GM23338 (cell line): Measurements from ENCODE around the gene AFF1.

Experiments
- CREB1 ChIP-seq: fragments of 250-450 bp; sonication (Bioruptor Pico); IDR thresholded peaks from 2 replicates; pipeline ENCODE4 v1.5.0; 2020; ENCODE audit warnings: low read depth, mild to moderate bottlenecking, moderate library complexity
- CTCF ChIP-seq, 2 experiments: fragments of 200-600 bp in 1 of 2; sonication (generic) in 1 of 2; conservative IDR thresholded peaks; 2 replicates each; pipeline versions ENCODE4 v1.5.1 to v1.6.1; 2016 to 2017; ENCODE audit warnings: antibody characterized with exemption in 2 of 2, low read depth in 2 of 2, mild to moderate bottlenecking in 2 of 2, moderate library complexity in 1 of 2
- ETS1 ChIP-seq: IDR thresholded peaks from 2 replicates; pipeline ENCODE4 v1.6.1; 2016; ENCODE audit warnings: antibody characterized with exemption
- EZH2 ChIP-seq: fragments of 200-600 bp; sonication (generic); IDR thresholded peaks from one replicate; pipeline ENCODE4 v1.8.0; 2017; ENCODE audit warnings: antibody characterized with exemption, mild to moderate bottlenecking, low read depth; ENCODE audit not compliant: unreplicated experiment
- EZH2phosphoT487 ChIP-seq: fragments of 200-600 bp; sonication (generic); IDR thresholded peaks from one replicate; pipeline ENCODE4 v1.8.1; 2018; ENCODE audit warnings: antibody characterized with exemption; ENCODE audit not compliant: unreplicated experiment
- JUNB ChIP-seq: IDR thresholded peaks from one replicate; pipeline ENCODE4 v1.6.1; 2016; ENCODE audit warnings: antibody characterized with exemption; ENCODE audit not compliant: unreplicated experiment
- NANOG ChIP-seq: IDR thresholded peaks from 2 replicates; pipeline ENCODE4 v1.6.1; 2016; ENCODE audit warnings: antibody characterized with exemption, borderline replicate concordance
- POLR2AphosphoS5 ChIP-seq: IDR thresholded peaks from 2 replicates; pipeline ENCODE4 v1.6.1; 2016; ENCODE audit warnings: antibody characterized with exemption, low read depth
- REST ChIP-seq: IDR thresholded peaks from one replicate; pipeline ENCODE4 v1.6.1; 2018; ENCODE audit warnings: antibody characterized with exemption; ENCODE audit not compliant: unreplicated experiment
- ZNF114 ChIP-seq: fragments of 250-450 bp; sonication (Bioruptor Pico); IDR thresholded peaks from 2 replicates; pipeline ENCODE4 v1.5.0; 2020; ENCODE audit warnings: mild to moderate bottlenecking, moderate library complexity
- ZNF331 ChIP-seq: fragments of 250-450 bp; sonication (Bioruptor Pico); IDR thresholded peaks from 2 replicates; pipeline ENCODE4 v1.5.0; 2020; ENCODE audit warnings: low read depth, mild to moderate bottlenecking, moderate library complexity

GRCh38 chr4:87005690-87006425, 71.0 kb downstream of the AFF1 start:
- TF ChIP-seq CTCF (conservative IDR thresholded peaks at IDR 0.05; ENCODE audit: low read depth in 2 of 2) (no peak), EZH2 (no peak), POLR2AphosphoS5 (no peak), ZNF114 (CRISPR knock-in tag) (no peak), REST (no peak), NANOG (no peak), ETS1 (no peak), ZNF331 (CRISPR knock-in tag) (no peak), EZH2phosphoT487 (no peak), CREB1 (CRISPR knock-in tag) (no peak), JUNB (no peak)
